WTC11 (cell line): ENCODE results near the gene AP3D1. TPM values are rescaled to one million over a fixed set of nuclear protein-coding genes. Genes with fewer than 3 reads are reported as not detected.

ENCODE experiments used
- ATAC-seq: fragments of 200-7000 bp; cut with Tn5 transposase; 2 replicates; pipeline ENCODE4 v1.10.0; 2021; ENCODE audit warnings: mild to moderate bottlenecking, moderate library complexity
- Bru-seq: library from RNA; stranded (reverse); fragments of 400-500 nt; gene quantifications from one replicate; lab custom pipeline; 2021; lab: Mats Ljungman, UMichigan
- CTCF ChIA-PET: fragments of 300-600 bp; sonication (Branson Sonifier 250); formaldehyde crosslinking; loops from one replicate; lab custom pipeline; 2021; ENCODE audit warnings: antibody characterized with exemption; lab: Charles Lee
- POLR2A ChIA-PET: fragments of 350-600 bp; sonication (Branson Sonifier 250); formaldehyde crosslinking; loops from one replicate; lab custom pipeline; 2021; ENCODE audit warnings: antibody characterized with exemption; lab: Charles Lee
- DNase-seq: peaks from one replicate; pipeline ENCODE4 v3.0.0; 2021; ENCODE audit warnings: low spot score
- H3K27ac Mint-ChIP-seq: 2 replicates; pipeline ENCODE4 v1.8.0; 2021; ENCODE audit warnings: mixed read lengths
- H3K27me3 Mint-ChIP-seq: 2 replicates; pipeline ENCODE4 v1.8.0; 2021; ENCODE audit warnings: low read depth, mild to moderate bottlenecking, moderate library complexity, mixed read lengths
- H3K36me3 Mint-ChIP-seq: 2 replicates; pipeline ENCODE4 v1.8.0; 2021; ENCODE audit warnings: mixed read lengths
- H3K4me1 Mint-ChIP-seq: 2 replicates; pipeline ENCODE4 v1.8.0; 2022; ENCODE audit warnings: mixed read lengths
- H3K4me3 Mint-ChIP-seq: 2 replicates; pipeline ENCODE4 v1.8.0; 2021; ENCODE audit warnings: mild to moderate bottlenecking, moderate library complexity, mixed read lengths
- H3K9me3 Mint-ChIP-seq: 2 replicates; pipeline ENCODE4 v1.8.0; 2021; ENCODE audit warnings: mixed read lengths
- AR ChIP-seq: fragments of 250-450 bp; sonication (Bioruptor Pico); IDR thresholded peaks from 2 replicates; pipeline ENCODE4 v1.9.0; 2021; ENCODE audit warnings: mild to moderate bottlenecking
- ARID4B ChIP-seq: sonication (generic); formaldehyde crosslinking; IDR thresholded peaks from 2 replicates; pipeline ENCODE4 v1.8.0; 2023; ENCODE audit warnings: missing genetic modification reagents, mild to moderate bottlenecking, borderline replicate concordance
- CREM ChIP-seq: sonication (generic); formaldehyde crosslinking; IDR thresholded peaks from 2 replicates; pipeline ENCODE4 v1.8.1; 2022; ENCODE audit warnings: mild to moderate bottlenecking, missing genetic modification reagents, moderate library complexity
- ERG ChIP-seq: fragments of 250-450 bp; sonication (Bioruptor Pico); IDR thresholded peaks from 2 replicates; pipeline ENCODE4 v1.8.0; 2021; ENCODE audit warnings: mild to moderate bottlenecking
- FOXK1 ChIP-seq: sonication (generic); formaldehyde crosslinking; IDR thresholded peaks from 2 replicates; pipeline ENCODE4 v1.8.0; 2022; ENCODE audit warnings: mild to moderate bottlenecking, moderate library complexity, missing genetic modification reagents
- JAZF1 ChIP-seq: fragments of 250-450 bp; sonication (Bioruptor Pico); IDR thresholded peaks from 2 replicates; pipeline ENCODE4 v1.9.0; 2021; ENCODE audit warnings: moderate library complexity, mild to moderate bottlenecking, inconsistent platforms
- MAX ChIP-seq: sonication (generic); formaldehyde crosslinking; IDR thresholded peaks from 2 replicates; pipeline ENCODE4 v1.8.0; 2022; ENCODE audit warnings: mild to moderate bottlenecking, missing genetic modification reagents
- NFYB ChIP-seq: sonication (generic); formaldehyde crosslinking; conservative IDR thresholded peaks from 2 replicates; pipeline ENCODE4 v1.8.0; 2022; ENCODE audit warnings: low read depth, missing genetic modification reagents
- RORB ChIP-seq: fragments of 250-450 bp; sonication (Bioruptor Pico); IDR thresholded peaks from 2 replicates; pipeline ENCODE4 v1.9.0; 2021; ENCODE audit warnings: mild to moderate bottlenecking
- SMAD4 ChIP-seq: sonication (generic); formaldehyde crosslinking; IDR thresholded peaks from 2 replicates; pipeline ENCODE4 v1.8.0; 2022; ENCODE audit warnings: mild to moderate bottlenecking, missing genetic modification reagents
- SP1 ChIP-seq: sonication (generic); formaldehyde crosslinking; conservative IDR thresholded peaks from 2 replicates; pipeline ENCODE4 v1.8.1; 2022; ENCODE audit warnings: missing genetic modification reagents
- USF1 ChIP-seq: sonication (generic); formaldehyde crosslinking; IDR thresholded peaks from 2 replicates; pipeline ENCODE4 v1.8.0; 2022; ENCODE audit warnings: mild to moderate bottlenecking, missing genetic modification reagents
- USF2 ChIP-seq: sonication (generic); formaldehyde crosslinking; IDR thresholded peaks from 2 replicates; pipeline ENCODE4 v1.8.1; 2023; ENCODE audit warnings: mild to moderate bottlenecking, missing genetic modification reagents, moderate library complexity
- ZBTB43 ChIP-seq: sonication (generic); formaldehyde crosslinking; IDR thresholded peaks from 2 replicates; pipeline ENCODE4 v1.8.1; 2023; ENCODE audit warnings: mild to moderate bottlenecking, missing genetic modification reagents
- long read RNA-seq, 3 experiments: library from RNA in 1 of 3; library from capped mRNA in 1 of 3; library from polyadenylated mRNA in 1 of 3; unstranded in 2 of 3; stranded (forward) in 1 of 3; transcript quantifications; one replicate each; pipeline ENCODE4 v2.0.0, GENCODE V29; 2021
- total RNA-seq: library from RNA; stranded (reverse); gene quantifications from 3 replicates; pipeline ENCODE4 v1.2.3, GENCODE V29; 2021

AP3D1 gene
- total RNA-seq: 160 to 190 TPM (median 163 TPM) in 3 replicates
- Bru-seq, nascent RNA: percentile 64 among the genes with signal in this experiment
- long read RNA-seq, experiment 1, full-length matches to known transcripts: 68 of 345 reads
- long read RNA-seq, experiment 1, partial matches to known transcripts: 89 of 345 reads
- long read RNA-seq, experiment 1, other reads (novel, unspliced or antisense): 188 of 345 reads
- long read RNA-seq, experiment 2, partial matches to known transcripts: 77 of 176 reads
- long read RNA-seq, experiment 2, other reads (novel, unspliced or antisense): 97 of 176 reads
- long read RNA-seq, experiment 3, partial matches to known transcripts: 2 of 4 reads
- long read RNA-seq, experiment 3, other reads (novel, unspliced or antisense): 2 of 4 reads

- no peaks in the 10 kb centered on the region for H3K9me3 Mint-ChIP-seq
- TF ChIP-seq ERG (CRISPR knock-in tag) (no peak), CREM (peak; percentile 22; the same call in 1 of the 2 replicates), USF1 (CRISPR knock-in tag) (peak; percentile 87), SP1 (CRISPR knock-in tag) (peak; percentile 93), ARID4B (CRISPR knock-in tag) (peak; percentile 67; the same call in 1 of the 2 replicates), SMAD4 (no peak), ZBTB43 (CRISPR knock-in tag) (no peak), USF2 (CRISPR knock-in tag) (peak; percentile 92), RORB (no peak), FOXK1 (CRISPR knock-in tag) (peak; percentile 71; the same call in 1 of the 2 replicates), AR (CRISPR knock-in tag) (no peak), JAZF1 (CRISPR knock-in tag) (no peak), MAX (peak; percentile 92), NFYB (CRISPR knock-in tag) (peak; percentile 35; the same call in 1 of the 2 replicates)
- CTCF ChIA-PET: interaction anchor here (0.5 to 2.0 kb wide), 16 partner anchors 10 to 305 kb away, joined by 3 to 13 read pairs (median 4); partner anchors contain the start of genes LMNB2, MKNK2 and PLEKHJ1
- no peaks in the 10 kb centered on the region for H3K27me3 Mint-ChIP-seq
- POLR2A ChIA-PET: interaction anchor here (0.9 to 1.3 kb wide), 2 partner anchors 14 to 325 kb away, joined by 3 read pairs; no protein-coding TSS in a partner anchor
- H3K4me3 Mint-ChIP-seq: peak within 1 kb of the TSS; percentile 85
- peaks cover 28% of the 10 kb centered on the region for H3K4me1 Mint-ChIP-seq
- H3K36me3 Mint-ChIP-seq: no peaks in the 10 kb centered on the region
- DNase-seq (peak; percentile 100), ATAC-seq (peak; percentile 93)
- H3K27ac Mint-ChIP-seq: peak within 1 kb of the TSS; percentile 97
These were observed at the start of gene AP3D1 for GRCh38 chr19:2151339-2152229. TSS of gene AP3D1 (minus strand) at chr19:2151566. CDS start at chr19:2151334, 232 bp downstream.
